H1 (cell line): Measurements from ENCODE around the gene SCRN1. TPM values are rescaled to one million over a fixed set of nuclear protein-coding genes. Genes with fewer than 3 reads are reported as not detected.

Experiments
- CTCF ChIA-PET: fragments of 300-600 bp; sonication (Branson Sonifier 250); formaldehyde crosslinking; loops from one replicate; lab custom pipeline; 2021; ENCODE audit not compliant: partially characterized antibody; lab: Charles Lee
- POLR2A ChIA-PET: fragments of 300-600 bp; sonication (Branson Sonifier 250); formaldehyde crosslinking; loops from one replicate; lab custom pipeline; 2021; ENCODE audit warnings: inconsistent platforms; ENCODE audit not compliant: partially characterized antibody; lab: Charles Lee
- DNase-seq, 2 experiments: peaks; one replicate each; pipeline versions ENCODE4 v3.0.0 to v3.0.0-alpha.2; 2010 to 2022; ENCODE audit warnings: low spot score in 2 of 2, low read depth in 1 of 2, mixed read lengths in 1 of 2
- FAIRE-seq: peaks from 2 replicates; lab custom pipeline; 2011; peaks lifted over from hg19 to GRCh38; lab: Jason Lieb, UNC
- H2AFZ ChIP-seq: 2 replicates; pipeline ENCODE4 v1.8.1; 2012; ENCODE audit warnings: low read length, inconsistent platforms
- H2AK5ac ChIP-seq: 2 replicates; pipeline ENCODE4 v1.6.1; 2013; ENCODE audit warnings: low read depth, low read length
- H2BK120ac ChIP-seq: replicated peaks from 2 replicates; pipeline ENCODE3; 2013; ENCODE audit warnings: low read depth, low read length, inconsistent platforms
- H2BK12ac ChIP-seq: 2 replicates; pipeline ENCODE4 v1.6.1; 2013; ENCODE audit warnings: low read depth, low read length
- H2BK15ac ChIP-seq: 2 replicates; pipeline ENCODE4 v1.6.1; 2013; ENCODE audit warnings: low read length
- H2BK20ac ChIP-seq: 2 replicates; pipeline ENCODE4 v1.6.1; 2013; ENCODE audit warnings: low read length
- H2BK5ac ChIP-seq: 2 replicates; pipeline ENCODE4 v1.6.1; 2013; ENCODE audit warnings: low read depth, low read length
- H3K14ac ChIP-seq: 2 replicates; pipeline ENCODE4 v1.6.1; 2013; ENCODE audit warnings: inconsistent platforms; ENCODE audit not compliant: insufficient read length
- H3K18ac ChIP-seq: 2 replicates; pipeline ENCODE4 v1.6.1; 2013; ENCODE audit warnings: low read length; ENCODE audit errors: extremely low read depth
- H3K23ac ChIP-seq: 2 replicates; pipeline ENCODE4 v1.6.1; 2013; ENCODE audit warnings: inconsistent platforms; ENCODE audit not compliant: insufficient read length
- H3K23me2 ChIP-seq: 2 replicates; pipeline ENCODE4 v1.6.1; 2013; ENCODE audit warnings: low read depth, low read length
- H3K27ac ChIP-seq: 2 replicates; pipeline ENCODE4 v1.6.1; 2011; ENCODE audit warnings: low read depth, low read length, inconsistent platforms
- H3K27me3 ChIP-seq, 4 experiments: replicated peaks in 1 of 4; 1 replicate in 1 of 4; 2 replicates in 3 of 4; pipeline versions ENCODE4 v1.6.1 to v1.8.1; 2011 to 2013; ENCODE audit warnings: low read length in 3 of 4, mild to moderate bottlenecking in 3 of 4, inconsistent platforms in 2 of 4, mixed read lengths in 2 of 4, moderate library complexity in 1 of 4; ENCODE audit not compliant: control insufficient read depth in 3 of 4, insufficient read depth in 3 of 4; ENCODE audit errors: extremely low read depth in 1 of 4
- H3K36me3 ChIP-seq, 4 experiments: 2 replicates each; pipeline versions ENCODE4 v1.6.1 to v1.8.1; 2011 to 2013; ENCODE audit warnings: mild to moderate bottlenecking in 4 of 4, low read length in 3 of 4, moderate library complexity in 2 of 4, control low read depth in 1 of 4, inconsistent platforms in 1 of 4; ENCODE audit not compliant: insufficient read depth in 4 of 4, control insufficient read depth in 2 of 4
- H3K4ac ChIP-seq: replicated peaks from 2 replicates; pipeline ENCODE3; 2013; ENCODE audit warnings: low read length, low read depth, mixed read lengths, inconsistent platforms; ENCODE audit not compliant: insufficient read length
- H3K4me1 ChIP-seq, 4 experiments: replicated peaks in 1 of 4; 1 replicate in 1 of 4; 2 replicates in 3 of 4; pipeline versions ENCODE4 v1.6.1 to v1.8.1; 2011 to 2013; ENCODE audit warnings: low read length in 3 of 4, inconsistent platforms in 2 of 4, mixed read lengths in 1 of 4; ENCODE audit not compliant: insufficient read depth in 4 of 4, control insufficient read depth in 3 of 4
- H3K4me2 ChIP-seq, 2 experiments: 2 replicates each; pipeline versions ENCODE4 v1.6.1 to v1.8.1; 2011 to 2013; ENCODE audit warnings: low read depth in 2 of 2, low read length in 2 of 2, control low read depth in 1 of 2, inconsistent platforms in 1 of 2, mild to moderate bottlenecking in 1 of 2; ENCODE audit not compliant: insufficient read depth in 1 of 2
- H3K4me3 ChIP-seq, 4 experiments: fragments of 200-600, 300-600 bp in 1 of 4; sonication (generic), shearing (Covaris generic), sonication (Bioruptor Twin) in 1 of 4; 2 replicates each; pipeline versions ENCODE4 v1.5.1 to v1.8.1; 2011 to 2016; ENCODE audit warnings: low read length in 4 of 4, low read depth in 3 of 4, control low read depth in 2 of 4, inconsistent platforms in 2 of 4, mild to moderate bottlenecking in 2 of 4, mixed read lengths in 1 of 4, moderate library complexity in 1 of 4; ENCODE audit not compliant: insufficient read depth in 2 of 4; ENCODE audit errors: extremely low read depth in 1 of 4
- H3K56ac ChIP-seq: replicated peaks from 2 replicates; pipeline ENCODE3; 2013; ENCODE audit warnings: low read depth, mild to moderate bottlenecking, mixed read lengths, low read length, inconsistent platforms; ENCODE audit not compliant: insufficient read length
- H3K79me1 ChIP-seq: 2 replicates; pipeline ENCODE4 v1.6.1; 2013; ENCODE audit warnings: low read depth, low read length, control low read depth
- H3K79me2 ChIP-seq, 2 experiments: 2 replicates each; pipeline versions ENCODE4 v1.6.1 to v1.8.1; 2012 to 2013; ENCODE audit warnings: low read length in 2 of 2, mild to moderate bottlenecking in 2 of 2, inconsistent platforms in 1 of 2; ENCODE audit not compliant: insufficient read depth in 2 of 2, control insufficient read depth in 1 of 2
- H3K9ac ChIP-seq, 4 experiments: replicated peaks in 1 of 4; 1 replicate in 1 of 4; 2 replicates in 3 of 4; pipeline versions ENCODE4 v1.6.1 to v1.8.1; 2011 to 2013; ENCODE audit warnings: low read depth in 3 of 4, low read length in 3 of 4, control low read depth in 2 of 4, mild to moderate bottlenecking in 2 of 4, moderate library complexity in 2 of 4, inconsistent platforms in 1 of 4; ENCODE audit errors: extremely low read depth in 1 of 4
- H3K9me3 ChIP-seq, 2 experiments: 2 replicates each; pipeline versions ENCODE4 v1.6.1 to v1.8.1; 2012 to 2013; ENCODE audit warnings: mild to moderate bottlenecking in 2 of 2, moderate library complexity in 2 of 2, control low read depth in 1 of 2, inconsistent platforms in 1 of 2, low read depth in 1 of 2, low read length in 1 of 2, mixed read lengths in 1 of 2; ENCODE audit not compliant: insufficient read depth in 2 of 2
- H4K20me1 ChIP-seq, 2 experiments: replicated peaks in 1 of 2; 2 replicates each; pipeline versions ENCODE3 to v1.8.1; 2011 to 2013; ENCODE audit warnings: inconsistent platforms in 2 of 2, low read length in 2 of 2, mild to moderate bottlenecking in 1 of 2; ENCODE audit not compliant: insufficient read depth in 2 of 2, control insufficient read depth in 1 of 2
- H4K5ac ChIP-seq: 2 replicates; pipeline ENCODE4 v1.6.1; 2013; ENCODE audit warnings: low read length, low read depth, mixed read lengths, inconsistent platforms; ENCODE audit not compliant: insufficient read length
- H4K8ac ChIP-seq: 2 replicates; pipeline ENCODE4 v1.8.0; 2013; ENCODE audit warnings: mild to moderate bottlenecking, moderate library complexity, low read length, inconsistent platforms; ENCODE audit not compliant: insufficient read depth; ENCODE audit errors: extremely low read depth
- H4K91ac ChIP-seq: replicated peaks from 2 replicates; pipeline ENCODE3; 2013; ENCODE audit warnings: low read length, mixed read lengths, inconsistent platforms; ENCODE audit not compliant: insufficient read length
- BACH1 ChIP-seq: IDR thresholded peaks from 2 replicates; pipeline ENCODE4 v1.6.1; 2012; ENCODE audit warnings: low read length, improper control_type of control experiment
- BRCA1 ChIP-seq: IDR thresholded peaks from 2 replicates; pipeline ENCODE4 v1.6.1; 2012; ENCODE audit warnings: low read depth, low read length, improper control_type of control experiment
- KDM4A ChIP-seq: IDR thresholded peaks from one replicate; pipeline ENCODE4 v1.7.1; 2012; ENCODE audit warnings: low read depth, mild to moderate bottlenecking, moderate library complexity, low read length, inconsistent platforms; ENCODE audit not compliant: severe bottlenecking
- WGBS, 2 experiments: shearing (Covaris generic) in 1 of 2; methylation state at CpG; one replicate each; pipeline versions ENCODE4 v1.1.6 to v1.1.7; 2013 to 2015; ENCODE audit warnings: low lambda C conversion rate in 2 of 2, mixed read lengths in 2 of 2, inconsistent platforms in 1 of 2, low coverage in 1 of 2, missing lambda C conversion rate in 1 of 2; ENCODE audit not compliant: insufficient replicate concordance in 2 of 2, insufficient coverage in 1 of 2, insufficient read length in 1 of 2; ENCODE audit errors: extremely low coverage in 1 of 2, missing lambda C conversion rate in 1 of 2; 5-methylcytosine and 5-hydroxymethylcytosine counted together
- polyA plus RNA-seq, 7 experiments: library from polyadenylated mRNA; depleted of rRNA in 3 of 7; stranded (reverse) in 5 of 7; unstranded in 2 of 7; fragments of >200 nt in 5 of 7; fragments of 200-250 nt in 2 of 7; gene quantifications; 1 replicate in 5 of 7; 2 replicates in 1 of 7; 4 replicates in 1 of 7; pipeline versions ENCODE4 v1.2.1 to v1.2.3, GENCODE V29; 2011 to 2013; ENCODE audit warnings: missing spikeins in 2 of 7, mixed read lengths in 2 of 7
- total RNA-seq: library from RNA; stranded (reverse); fragmentation: NEBNext Ultra II Directional; extraction: Animal tissue kit (Norgen Biotek cat#: 25700); gene quantifications from 2 replicates; pipeline ENCODE4 v1.2.1, GENCODE V29; 2021
- TF ChIP-seq, protein P1 (sequence below): IDR thresholded peaks from 2 replicates; pipeline ENCODE4 v1.6.1; 2012; ENCODE audit warnings: inconsistent platforms

SCRN1 gene
- total and polyA plus RNA-seq, 2 of the 8 experiments (the other 6 are each of a cell fraction or from before 2014, with no cell fraction given): 36.0 to 75.8 TPM

DNA sequence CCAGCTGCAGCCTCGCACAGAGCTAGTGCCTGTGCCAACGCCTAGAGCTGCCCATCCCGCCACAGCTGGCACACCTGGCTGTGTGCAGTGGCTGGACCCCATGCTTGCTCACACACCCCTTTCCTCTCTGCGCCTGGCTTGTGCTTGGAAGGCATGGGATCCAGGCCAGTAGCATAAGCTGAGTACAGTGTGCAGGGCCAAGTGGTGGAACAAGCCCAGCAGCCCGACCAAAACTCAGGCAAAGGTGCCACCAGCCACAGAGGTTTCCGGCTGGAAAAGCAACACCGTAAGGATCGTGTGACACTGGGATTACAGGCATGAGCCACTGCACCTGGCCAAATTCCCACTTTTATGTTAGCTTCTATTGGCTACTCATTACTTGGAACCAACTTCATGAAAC lies 38.4 kb downstream of the SCRN1 start:
- Histone ChIP-seq H3K4me1 (no peaks in the 10 kb centered on the region), H4K20me1 (peaks cover 2 to 3% of the 10 kb centered on the region in 2 experiments), H2BK12ac (no peak overlapping the region), H3K9ac (no peak overlapping the region), H3K36me3 (peaks cover 2 to 40% (median 11%) of the 10 kb centered on the region in 4 experiments; a peak in 6 of 8 replicates), H3K4me3 (no peak overlapping the region), H3K79me1 (peaks cover 5% of the 10 kb centered on the region), H2BK15ac (no peak overlapping the region), H4K8ac (no peak overlapping the region), H4K5ac (no peak overlapping the region), H3K79me2 (no peaks in the 10 kb centered on the region), H3K56ac (no peak overlapping the region), H3K23me2 (no peaks in the 10 kb centered on the region), H3K4ac (no peak overlapping the region), H3K9me3 (no peaks in the 10 kb centered on the region), H3K18ac (no peak overlapping the region), H2BK120ac (no peak overlapping the region), H2BK20ac (no peak overlapping the region), H2BK5ac (no peak overlapping the region), H2AFZ (no peak overlapping the region), H2AK5ac (no peak overlapping the region), H3K14ac (no peak overlapping the region), H4K91ac (no peak overlapping the region), H3K27ac (no peak overlapping the region), H3K4me2 (no peak overlapping the region), H3K23ac (no peak overlapping the region), H3K27me3 (no peaks in the 10 kb centered on the region)
- TF ChIP-seq, protein P1, sequence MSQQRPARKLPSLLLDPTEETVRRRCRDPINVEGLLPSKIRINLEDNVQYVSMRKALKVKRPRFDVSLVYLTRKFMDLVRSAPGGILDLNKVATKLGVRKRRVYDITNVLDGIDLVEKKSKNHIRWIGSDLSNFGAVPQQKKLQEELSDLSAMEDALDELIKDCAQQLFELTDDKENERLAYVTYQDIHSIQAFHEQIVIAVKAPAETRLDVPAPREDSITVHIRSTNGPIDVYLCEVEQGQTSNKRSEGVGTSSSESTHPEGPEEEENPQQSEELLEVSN: no peak
- no peak for TF ChIP-seq BACH1
- no peak for TF ChIP-seq KDM4A
- no peak for TF ChIP-seq BRCA1
- FAIRE-seq: no peak
- ChIA-PET CTCF (interaction anchor here (0.6 to 7.2 kb wide), 10 partner anchors 8 to 113 kb away, joined by 3 to 49 read pairs (median 6); no protein-coding TSS in a partner anchor), POLR2A (interaction anchor here (0.8 to 1.3 kb wide), 4 partner anchors 8 to 78 kb away, joined by 3 to 5 read pairs (median 3); no protein-coding TSS in a partner anchor)
- DNase-seq: no peak
- WGBS, 2 experiments: 90% methylated on average over 7 of the region's 8 CpGs; no CpG with 5 or more reads in 1 of the 2 experiments
